ENCODE measurements around the gene TRPV2.
"Not testable (repeated sequence)": the region's sequence is repeated elsewhere in the genome, so short reads cannot be mapped to it uniquely, and the experiment has no call there.

The TRPV2 gene

GRCh38 chr17:16415031-16415924 lies at the start of gene TRPV2:
TSS of gene TRPV2 (plus strand) at chr17:16415571. CDS start at chr17:16417669, 2,098 bp downstream.
- peak in 1 of 14 donors; percentile 10 for DNase-seq

- no peak for DNase-seq
These were observed 43.6 kb upstream of the TRPV2 start for GRCh38 chr17:16371742-16372141.

- DNase-seq: no peak
These were observed 41.0 kb upstream of the TRPV2 start for GRCh38 chr17:16374146-16374938.

GRCh38 chr17:16377941-16378341 lies 37.4 kb upstream of the TRPV2 start:
- peak in 1 of 14 donors; percentile 30 for DNase-seq

- DNase-seq: peak in 4 of 14 donors; percentile 16 to 30 (median 26)
These were observed 36.6 kb upstream of the TRPV2 start for GRCh38 chr17:16378636-16379282.

- DNase-seq: no peak
These were observed 35.7 kb upstream of the TRPV2 start for GRCh38 chr17:16379654-16380053.

- peak; percentile 31 to 95 (median 91) for DNase-seq
These were observed 34.5 kb upstream of the TRPV2 start, which contains the start of gene UBB for GRCh38 chr17:16380640-16381495. TSS of gene UBB (plus strand) at chr17:16381091. CDS start at chr17:16381908, 817 bp downstream.

- DNase-seq: no peak
These were observed 33.9 kb upstream of the TRPV2 start for GRCh38 chr17:16381496-16381820.

- no peak for DNase-seq
These were observed 32.2 kb upstream of the TRPV2 start for GRCh38 chr17:16383216-16383615.

- DNase-seq: no peak
These were observed 31.5 kb upstream of the TRPV2 start for GRCh38 chr17:16383772-16384287.

GRCh38 chr17:16384557-16384956 lies 30.8 kb upstream of the TRPV2 start:
- DNase-seq: no peak

- not testable (repeated sequence) for DNase-seq
These were observed 29.3 kb upstream of the TRPV2 start for GRCh38 chr17:16386126-16386507.

GRCh38 chr17:16391451-16391850 lies 23.9 kb upstream of the TRPV2 start:
- DNase-seq: no peak

- not testable (repeated sequence) for DNase-seq
These were observed 22.9 kb upstream of the TRPV2 start for GRCh38 chr17:16392491-16392890.

- DNase-seq: peak in 1 of 14 donors; percentile 54
These were observed 19.5 kb upstream of the TRPV2 start for GRCh38 chr17:16395887-16396286.

GRCh38 chr17:16396693-16397092 lies 18.7 kb upstream of the TRPV2 start:
- not testable (repeated sequence) for DNase-seq

GRCh38 chr17:16398270-16399267 lies 16.8 kb upstream of the TRPV2 start:
- no peak for DNase-seq

GRCh38 chr17:16403847-16404246 lies 11.5 kb upstream of the TRPV2 start:
- not testable (repeated sequence) for DNase-seq

- peak in 2 of 14 donors; percentile 7 to 15 for DNase-seq
These were observed 8.4 kb upstream of the TRPV2 start for GRCh38 chr17:16406742-16407674.

Measured in C1 segment of cervical spinal cord (tissue), 14 donors.